GM06990 (cell line): ENCODE data around the gene CAST.

Experiments used
- DNase-seq: peaks from one replicate; pipeline ENCODE4 v3.0.0-alpha.2; 2011; ENCODE audit not compliant: insufficient read length; ENCODE audit errors: extremely low read depth
- H3K27me3 ChIP-seq: replicated peaks from 2 replicates; pipeline ENCODE4 v1.6.0; 2011; ENCODE audit warnings: low read length; ENCODE audit not compliant: control insufficient read depth, insufficient read depth
- H3K36me3 ChIP-seq: 2 replicates; pipeline ENCODE4 v1.5.1; 2011; ENCODE audit warnings: low read length; ENCODE audit not compliant: control insufficient read depth, insufficient read depth
- H3K4me3 ChIP-seq: replicated peaks from 2 replicates; pipeline ENCODE4 v1.5.1; 2011; ENCODE audit warnings: low read depth, mild to moderate bottlenecking, control low read depth, low read length
- CTCF ChIP-seq: IDR thresholded peaks from 2 replicates; pipeline ENCODE4 v1.5.1; 2011; ENCODE audit warnings: low read length, control low read depth, mild to moderate bottlenecking, inconsistent platforms; ENCODE audit not compliant: insufficient read depth, poor library complexity, severe bottlenecking

Gene CAST

GRCh38 chr5:96652769-96653454 lies 9.3 kb upstream of the CAST start:
- no peaks in the 10 kb centered on the region for H3K27me3 ChIP-seq
- no peak for TF ChIP-seq CTCF
- no peak for DNase-seq
- H3K4me3 ChIP-seq: no peak overlapping the region
- H3K36me3 ChIP-seq: no peaks in the 10 kb centered on the region

GRCh38 chr5:96654209-96654608 lies 8.0 kb upstream of the CAST start:
- DNase-seq: no peak
- no peak for TF ChIP-seq CTCF
- Histone ChIP-seq H3K4me3 (no peak overlapping the region), H3K36me3 (no peaks in the 10 kb centered on the region), H3K27me3 (no peaks in the 10 kb centered on the region)

- TF ChIP-seq CTCF: no peak
- H3K36me3 ChIP-seq: no peaks in the 10 kb centered on the region
- H3K27me3 ChIP-seq: no peaks in the 10 kb centered on the region
- no peak for DNase-seq
- H3K4me3 ChIP-seq: no peak overlapping the region
Measured at GRCh38 chr5:96655085-96655484, 7.1 kb upstream of the CAST start.

- no peak overlapping the region for H3K4me3 ChIP-seq
Measured at GRCh38 chr5:96655506-96655905, 6.7 kb upstream of the CAST start.

GRCh38 chr5:96657068-96657467 lies 5.1 kb upstream of the CAST start:
- H3K36me3 ChIP-seq: no peaks in the 10 kb centered on the region
- H3K27me3 ChIP-seq: no peaks in the 10 kb centered on the region
- peak; percentile 54 for DNase-seq
- TF ChIP-seq CTCF: no peak
- no peak overlapping the region for H3K4me3 ChIP-seq

More at GRCh38 chr5:96655506-96655905, 6.7 kb upstream of the CAST start:
- no peaks in the 10 kb centered on the region for H3K27me3 ChIP-seq
- no peak for DNase-seq
- H3K36me3 ChIP-seq: no peaks in the 10 kb centered on the region
- TF ChIP-seq CTCF: no peak

GRCh38 chr5:96658272-96658671 lies 3.9 kb upstream of the CAST start:
- no peak for TF ChIP-seq CTCF
- Histone ChIP-seq H3K4me3 (no peak overlapping the region), H3K27me3 (no peaks in the 10 kb centered on the region), H3K36me3 (no peaks in the 10 kb centered on the region)
- DNase-seq: no peak
